ENCODE measurements around the gene NXNL1. TPM values are rescaled to one million over a fixed set of nuclear protein-coding genes. Genes with fewer than 3 reads are reported as not detected.

NXNL1 gene
- total and polyA plus RNA-seq, 2 of the 8 experiments (the other 6 are each of a cell fraction or from before 2014, with no cell fraction given), result not detected

DNA sequence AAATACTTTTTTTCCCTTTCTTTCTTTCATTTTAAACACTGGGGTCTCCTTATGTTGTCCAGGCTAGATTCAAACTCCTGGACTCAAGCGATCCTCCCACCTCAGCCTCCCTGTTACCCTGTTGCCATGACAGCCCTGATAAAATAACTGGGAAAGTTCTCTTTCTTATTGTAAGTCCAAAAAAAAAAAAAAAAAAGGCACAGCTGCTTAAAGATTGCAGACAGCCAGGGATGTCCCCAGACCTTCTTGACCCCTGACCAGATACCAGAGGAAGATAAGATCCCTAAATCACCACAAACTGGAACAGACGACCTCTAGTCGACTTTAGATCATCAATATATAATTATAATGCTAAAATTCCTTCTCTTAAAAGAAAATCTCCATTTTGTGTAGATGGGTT is 42.0 kb downstream of the NXNL1 start (continued):
- no peak for TF ChIP-seq CTBP2 (IDR thresholded peaks at IDR 0.05; ENCODE audit: borderline replicate concordance, insufficient read depth, insufficient read length, low read length)
- TF ChIP-seq CEBPB (IDR thresholded peaks at IDR 0.05; ENCODE audit: low read depth, low read length), result no peak
- no peak for TF ChIP-seq ASH2L (IDR thresholded peaks at IDR 0.05; ENCODE audit: low read length)
- TF ChIP-seq EGR1 (IDR thresholded peaks at IDR 0.05; ENCODE audit: borderline replicate concordance, low read depth, low read length), result no peak
- TF ChIP-seq, protein P1, sequence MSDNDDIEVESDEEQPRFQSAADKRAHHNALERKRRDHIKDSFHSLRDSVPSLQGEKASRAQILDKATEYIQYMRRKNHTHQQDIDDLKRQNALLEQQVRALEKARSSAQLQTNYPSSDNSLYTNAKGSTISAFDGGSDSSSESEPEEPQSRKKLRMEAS (IDR thresholded peaks at IDR 0.05), result no peak
- TF ChIP-seq CREB1 (IDR thresholded peaks at IDR 0.05), result no peak
- no peak for TF ChIP-seq KDM1A (IDR thresholded peaks at IDR 0.05; ENCODE audit: borderline replicate concordance, low read length)

All from H1 (cell line).